IPS-20b (cell line): Measurements from ENCODE around the gene PLPPR3.

Source experiments
- H3K27ac ChIP-seq: one replicate; pipeline ENCODE4 v1.5.1; 2013; ENCODE audit warnings: low read length
- H3K27me3 ChIP-seq: 2 replicates; pipeline ENCODE4 v1.6.1; 2013; ENCODE audit warnings: mild to moderate bottlenecking, low read length, inconsistent platforms; ENCODE audit not compliant: insufficient read depth
- H3K36me3 ChIP-seq: 2 replicates; pipeline ENCODE4 v1.6.1; 2013; ENCODE audit warnings: low read depth, mild to moderate bottlenecking, inconsistent platforms, low read length, moderate library complexity; ENCODE audit not compliant: insufficient read depth
- H3K4me1 ChIP-seq: 2 replicates; pipeline ENCODE4 v1.6.1; 2013; ENCODE audit warnings: mild to moderate bottlenecking, control low read depth, inconsistent platforms, low read length, moderate library complexity; ENCODE audit not compliant: insufficient read depth
- H3K4me3 ChIP-seq: 2 replicates; pipeline ENCODE4 v1.5.1; 2013; ENCODE audit warnings: mild to moderate bottlenecking, low read length, inconsistent platforms
- H3K9ac ChIP-seq: 2 replicates; pipeline ENCODE4 v1.6.1; 2013; ENCODE audit warnings: low read depth, mild to moderate bottlenecking, inconsistent platforms, low read length, moderate library complexity
- H3K9me3 ChIP-seq: 2 replicates; pipeline ENCODE4 v1.6.1; 2013; ENCODE audit warnings: mild to moderate bottlenecking, low read depth, low read length, inconsistent platforms; ENCODE audit not compliant: insufficient read depth

PLPPR3 gene

GRCh38 chr19:802498-803098 lies 19.2 kb downstream of the PLPPR3 start:
- H3K4me1 ChIP-seq, result peaks cover 13% of the 10 kb centered on the region
- H3K4me3 ChIP-seq, result no peak overlapping the region; the same call in 1 of the 2 replicates
- H3K9me3 ChIP-seq, result no peaks in the 10 kb centered on the region
- no peak overlapping the region for H3K27ac ChIP-seq
- H3K27me3 ChIP-seq, result no peaks in the 10 kb centered on the region
- peak overlapping the region; percentile 51 for H3K9ac ChIP-seq
- H3K36me3 ChIP-seq, result peaks cover 94% of the 10 kb centered on the region

- no peak overlapping the region for H3K27ac ChIP-seq
- H3K4me1 ChIP-seq, result peaks cover 13% of the 10 kb centered on the region
- peaks cover 88% of the 10 kb centered on the region for H3K36me3 ChIP-seq
- H3K9me3 ChIP-seq, result no peaks in the 10 kb centered on the region
- peak overlapping the region; percentile 51; the same call in 1 of the 2 replicates for H3K9ac ChIP-seq
- H3K27me3 ChIP-seq, result no peaks in the 10 kb centered on the region
- H3K4me3 ChIP-seq, result no peak overlapping the region
These were observed 19.8 kb downstream of the PLPPR3 start for GRCh38 chr19:801861-802497.

DNA sequence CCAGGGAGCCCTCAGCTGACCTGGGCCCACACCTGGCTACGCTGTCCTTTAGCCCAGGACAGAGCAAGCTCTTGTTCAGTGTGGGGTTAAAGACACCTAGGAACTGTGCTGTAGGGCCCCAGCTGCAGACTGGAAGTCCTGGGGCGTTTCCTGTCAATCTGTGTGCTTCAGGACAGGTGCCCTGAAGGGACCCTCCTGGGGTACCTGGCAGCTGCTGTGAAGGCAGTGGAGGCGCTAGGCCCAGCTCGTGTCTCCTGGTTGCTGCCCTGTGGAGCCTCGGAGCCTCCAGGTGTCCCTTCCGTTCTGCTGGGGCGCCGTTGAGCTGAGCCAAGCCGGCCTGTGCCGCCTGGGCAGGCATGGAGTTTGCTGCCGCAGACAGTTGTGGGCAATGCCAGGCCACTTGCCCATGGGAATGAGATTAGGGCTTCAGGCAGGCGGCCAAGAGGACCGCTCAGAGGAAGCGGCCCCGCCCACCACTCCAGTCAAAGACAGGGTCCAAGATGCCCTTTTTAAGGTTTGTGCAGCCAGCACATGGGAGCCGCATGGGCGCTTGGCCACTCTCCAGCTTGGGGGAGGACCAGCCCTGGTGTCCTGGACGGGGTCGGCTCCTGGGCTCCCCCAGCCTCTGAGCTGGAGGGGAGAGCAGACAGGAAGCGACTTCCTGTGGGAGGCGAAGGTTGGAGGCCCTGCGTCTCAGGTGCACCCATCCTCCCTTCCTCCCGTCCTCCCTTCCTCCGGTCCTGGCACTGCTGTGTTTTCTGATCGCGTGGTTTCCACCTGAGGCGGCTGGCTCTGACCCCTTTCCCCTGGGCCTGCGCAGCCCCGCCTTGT lies 20.5 kb downstream of the PLPPR3 start:
- Histone ChIP-seq H3K27me3 (no peaks in the 10 kb centered on the region), H3K36me3 (peaks cover 81% of the 10 kb centered on the region), H3K9ac (0 out of 2 replicates have a peak overlapping the region, but pooled peaks have one; percentile 51), H3K9me3 (no peaks in the 10 kb centered on the region), H3K27ac (no peak overlapping the region), H3K4me1 (peaks cover 13% of the 10 kb centered on the region), H3K4me3 (no peak overlapping the region)

- H3K4me3 ChIP-seq, result peak overlapping the region; percentile 96
- peak overlapping the region; percentile 41; the same call in 1 of the 2 replicates for H3K9ac ChIP-seq
- peak overlapping the region; percentile 36 for H3K27ac ChIP-seq
- H3K9me3 ChIP-seq, result no peaks in the 10 kb centered on the region
- no peaks in the 10 kb centered on the region for H3K27me3 ChIP-seq
- peaks cover 13% of the 10 kb centered on the region for H3K4me1 ChIP-seq
- peaks cover 73% of the 10 kb centered on the region for H3K36me3 ChIP-seq
These were observed 21.3 kb downstream of the PLPPR3 start for GRCh38 chr19:800360-801029.

DNA sequence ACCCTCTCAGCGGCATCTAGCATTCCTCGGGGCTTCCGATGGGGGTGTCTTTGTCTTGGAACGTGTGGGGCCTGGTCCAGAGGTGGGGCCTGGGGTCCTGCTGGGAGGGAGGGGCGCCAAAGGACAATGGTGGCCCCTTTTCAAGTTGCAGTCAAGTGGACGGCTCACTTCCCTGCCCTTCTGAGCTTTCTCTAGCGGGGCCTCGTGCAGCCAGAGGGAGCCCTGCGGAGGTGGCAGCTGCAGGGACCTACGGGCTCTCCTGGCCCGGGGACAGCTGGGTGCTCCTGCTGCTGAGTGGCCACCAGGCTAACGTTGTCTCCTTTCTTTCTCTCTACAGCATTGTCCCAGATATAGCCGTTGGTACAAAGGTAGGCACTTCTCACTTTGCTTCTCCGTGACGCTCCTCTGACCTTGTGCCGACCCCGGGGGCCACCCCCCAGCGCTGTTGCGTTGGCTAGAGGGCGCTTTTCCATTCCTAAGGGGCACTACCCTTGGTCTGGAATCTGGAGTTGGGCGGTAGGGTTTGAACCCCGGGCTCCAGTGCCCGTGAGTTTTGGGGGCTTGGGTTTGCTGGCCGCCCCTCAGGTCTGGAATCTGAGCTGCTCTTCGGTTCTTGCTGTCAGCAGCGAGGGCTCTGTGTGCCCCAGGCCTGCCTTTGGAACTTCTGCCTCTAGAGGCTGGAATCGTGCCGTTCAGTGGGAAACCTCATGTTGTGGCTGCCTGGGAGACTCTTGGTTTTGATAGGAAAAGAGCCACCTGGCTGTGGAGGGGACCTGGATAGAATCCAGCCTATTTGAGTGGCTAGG lies 22.5 kb downstream of the PLPPR3 start:
- Histone ChIP-seq H3K9ac (peak overlapping the region; percentile 98), H3K4me1 (peaks cover 13% of the 10 kb centered on the region), H3K36me3 (peaks cover 61% of the 10 kb centered on the region), H3K4me3 (peak overlapping the region; percentile 96), H3K9me3 (no peaks in the 10 kb centered on the region), H3K27ac (peak overlapping the region; percentile 77), H3K27me3 (no peaks in the 10 kb centered on the region)

- H3K9me3 ChIP-seq, result no peaks in the 10 kb centered on the region
- peaks cover 54% of the 10 kb centered on the region for H3K36me3 ChIP-seq
- H3K9ac ChIP-seq, result peak overlapping the region; percentile 98
- peaks cover 13% of the 10 kb centered on the region for H3K4me1 ChIP-seq
- H3K27me3 ChIP-seq, result no peaks in the 10 kb centered on the region
- H3K4me3 ChIP-seq, result peak overlapping the region; percentile 96
- H3K27ac ChIP-seq, result peak overlapping the region; percentile 77
These were observed 23.2 kb downstream of the PLPPR3 start for GRCh38 chr19:798415-799075.

DNA sequence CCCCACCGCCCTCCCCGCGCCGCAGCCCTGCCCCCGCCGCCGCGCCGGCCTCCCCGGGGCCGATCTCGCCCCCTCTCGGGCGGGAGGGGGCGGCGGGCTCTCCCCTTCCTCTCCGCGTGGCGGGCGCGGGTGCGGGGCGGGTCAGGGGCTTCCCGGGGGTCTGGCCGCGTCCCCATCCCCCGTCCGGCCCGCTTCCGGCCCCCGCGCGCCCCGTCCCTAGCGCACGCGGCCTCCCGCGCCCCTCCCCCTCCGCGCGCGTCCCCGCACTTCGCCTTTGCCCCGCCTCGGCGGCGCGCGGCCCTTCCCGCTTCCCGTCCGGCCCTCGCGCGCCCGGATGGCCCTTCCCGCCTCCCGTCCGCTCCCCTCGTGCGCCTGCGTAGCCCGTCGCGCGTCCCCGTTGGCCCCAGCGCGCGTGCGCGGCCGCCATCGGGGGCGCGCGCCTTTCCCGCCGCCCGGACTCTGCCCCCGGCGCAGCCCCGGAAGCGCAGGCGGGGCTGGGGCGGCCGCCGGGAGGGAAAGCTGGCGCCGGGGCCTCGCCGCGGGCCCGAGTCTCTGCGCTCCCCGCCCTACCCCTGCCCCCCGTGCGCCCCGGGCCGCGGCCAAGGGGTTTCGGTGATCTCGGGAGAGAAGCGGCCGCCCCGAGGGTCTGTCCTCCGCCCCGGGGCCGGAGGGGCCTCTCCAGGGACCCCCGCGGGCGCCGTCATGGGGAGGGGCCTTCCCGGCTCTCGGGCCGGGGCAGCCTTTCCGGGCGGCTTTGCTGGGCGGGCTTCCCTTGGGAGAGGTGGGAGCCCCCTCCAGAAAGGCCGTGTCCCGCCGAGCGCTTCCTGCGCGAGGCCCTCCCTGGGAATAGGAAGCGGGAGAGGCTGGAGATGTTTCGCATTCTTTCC lies 24.0 kb downstream of the PLPPR3 start:
- Histone ChIP-seq H3K27ac (peak overlapping the region; percentile 77), H3K4me1 (peaks cover 13% of the 10 kb centered on the region)

DNA sequence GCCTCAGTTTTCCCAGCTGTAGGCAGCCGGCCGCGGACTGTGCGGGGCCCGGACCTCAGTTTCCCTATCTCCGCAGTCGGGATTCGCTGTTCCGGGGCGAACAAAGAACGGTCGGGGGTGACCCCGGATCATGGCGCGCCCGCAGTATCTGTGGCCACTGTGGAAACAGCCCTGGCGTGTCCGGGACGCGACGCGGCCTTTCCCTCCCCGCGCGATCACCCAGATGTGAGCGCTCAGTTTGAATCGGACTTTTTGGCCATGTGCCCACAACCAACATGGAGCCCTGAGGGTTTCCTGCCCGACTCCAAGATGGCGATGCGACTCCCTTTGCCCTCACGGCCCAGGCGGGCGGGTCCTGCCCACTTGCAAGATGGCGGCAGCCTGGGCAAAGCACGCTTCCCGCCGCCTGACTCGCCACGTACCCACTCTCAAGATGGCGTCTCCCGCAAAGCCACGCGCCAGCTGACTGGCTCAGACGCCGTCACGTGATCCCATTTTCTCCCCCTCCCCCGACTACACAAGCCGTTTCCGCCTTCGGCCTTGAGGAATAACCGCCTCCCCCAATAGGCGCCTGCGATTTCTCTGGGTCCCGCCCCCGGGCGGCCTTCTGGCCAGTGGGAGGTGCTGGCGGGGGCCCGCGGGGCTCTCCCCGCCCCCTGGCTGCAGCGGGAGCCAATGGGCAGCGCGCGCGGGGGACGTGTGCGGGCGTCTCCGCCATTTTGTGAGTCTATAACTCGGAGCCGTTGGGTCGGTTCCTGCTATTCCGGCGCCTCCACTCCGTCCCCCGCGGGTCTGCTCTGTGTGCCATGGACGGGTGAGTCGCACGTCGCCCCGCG lies 24.8 kb downstream of the PLPPR3 start, which contains the start of gene PTBP1:
TSS of gene PTBP1 (plus strand) at position 761 of the 836 bp plus-strand sequence. CDS start at position 807, 46 bp downstream.
- peaks cover 37% of the 10 kb centered on the region for H3K36me3 ChIP-seq
- peak within 1 kb of the TSS; percentile 96 for H3K4me3 ChIP-seq
- H3K9ac ChIP-seq, result peak within 1 kb of the TSS; percentile 98
- no peaks in the 10 kb centered on the region for H3K27me3 ChIP-seq
- H3K9me3 ChIP-seq, result no peaks in the 10 kb centered on the region
- H3K4me1 ChIP-seq, result peaks cover 13% of the 10 kb centered on the region
- H3K27ac ChIP-seq, result peak within 1 kb of the TSS; percentile 77

More for the DNA sequence above, 24.0 kb downstream of the PLPPR3 start:
- Histone ChIP-seq H3K9ac (peak overlapping the region; percentile 98), H3K27me3 (no peaks in the 10 kb centered on the region), H3K36me3 (peaks cover 46% of the 10 kb centered on the region), H3K9me3 (no peaks in the 10 kb centered on the region), H3K4me3 (peak overlapping the region; percentile 96)
